ENCODE measurements around the gene DDX17.
A peak's percentile ranks its signal among the peaks of the same experiment; 100 is the strongest.

The DDX17 gene

DNA sequence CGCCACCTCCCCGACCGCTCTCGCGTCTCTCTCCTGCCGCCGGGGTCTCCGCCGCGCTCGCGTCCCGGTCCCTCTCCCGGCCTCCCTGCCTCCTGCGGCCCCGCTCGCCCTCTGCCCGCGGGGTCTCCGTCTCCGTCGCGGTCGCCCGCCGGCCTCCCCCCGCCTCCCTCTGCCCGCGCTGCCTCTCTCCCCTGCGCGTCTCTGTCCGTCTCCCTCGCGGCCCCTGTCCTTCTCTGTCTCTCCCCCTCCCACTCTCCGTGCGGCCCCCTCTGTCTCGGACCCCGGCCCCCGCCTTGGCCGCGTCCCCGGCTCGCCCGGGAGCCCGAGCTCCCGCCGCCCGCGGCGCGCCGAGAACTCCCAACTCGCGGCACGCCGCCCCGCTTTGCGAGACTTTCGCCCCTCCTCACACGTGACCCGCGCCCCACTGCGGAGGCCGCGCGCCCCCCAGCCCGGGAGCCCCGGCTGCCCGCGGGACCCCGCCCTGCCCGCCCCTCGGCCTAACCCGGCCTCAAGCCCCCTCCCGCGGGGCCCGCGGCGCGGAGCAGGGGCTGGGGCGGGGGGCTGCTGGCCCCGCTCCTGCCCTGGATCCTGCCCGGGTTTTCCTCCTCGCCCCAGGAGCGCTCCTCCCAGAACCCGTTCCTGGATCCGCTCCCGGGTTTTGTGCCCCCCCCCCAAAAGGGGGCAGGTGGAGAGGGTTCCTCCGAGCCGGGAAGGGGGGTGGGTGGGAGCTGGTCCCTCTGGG lies 50.4 kb downstream of the DDX17 start:
- DNase-seq (ENCODE audit: low spot score), result no peak
- in situ Hi-C loops (cut with MboI; ENCODE audit: low pct_unique_long_range_greater_than_20kb, low sequenced_read_pairs, unreplicated experiment), result no loop called here
- TF ChIP-seq, protein P1, sequence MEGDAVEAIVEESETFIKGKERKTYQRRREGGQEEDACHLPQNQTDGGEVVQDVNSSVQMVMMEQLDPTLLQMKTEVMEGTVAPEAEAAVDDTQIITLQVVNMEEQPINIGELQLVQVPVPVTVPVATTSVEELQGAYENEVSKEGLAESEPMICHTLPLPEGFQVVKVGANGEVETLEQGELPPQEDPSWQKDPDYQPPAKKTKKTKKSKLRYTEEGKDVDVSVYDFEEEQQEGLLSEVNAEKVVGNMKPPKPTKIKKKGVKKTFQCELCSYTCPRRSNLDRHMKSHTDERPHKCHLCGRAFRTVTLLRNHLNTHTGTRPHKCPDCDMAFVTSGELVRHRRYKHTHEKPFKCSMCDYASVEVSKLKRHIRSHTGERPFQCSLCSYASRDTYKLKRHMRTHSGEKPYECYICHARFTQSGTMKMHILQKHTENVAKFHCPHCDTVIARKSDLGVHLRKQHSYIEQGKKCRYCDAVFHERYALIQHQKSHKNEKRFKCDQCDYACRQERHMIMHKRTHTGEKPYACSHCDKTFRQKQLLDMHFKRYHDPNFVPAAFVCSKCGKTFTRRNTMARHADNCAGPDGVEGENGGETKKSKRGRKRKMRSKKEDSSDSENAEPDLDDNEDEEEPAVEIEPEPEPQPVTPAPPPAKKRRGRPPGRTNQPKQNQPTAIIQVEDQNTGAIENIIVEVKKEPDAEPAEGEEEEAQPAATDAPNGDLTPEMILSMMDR (IDR thresholded peaks at IDR 0.05; ENCODE audit: extremely low read depth, insufficient read depth, missing control alignments), result no peak

DNA sequence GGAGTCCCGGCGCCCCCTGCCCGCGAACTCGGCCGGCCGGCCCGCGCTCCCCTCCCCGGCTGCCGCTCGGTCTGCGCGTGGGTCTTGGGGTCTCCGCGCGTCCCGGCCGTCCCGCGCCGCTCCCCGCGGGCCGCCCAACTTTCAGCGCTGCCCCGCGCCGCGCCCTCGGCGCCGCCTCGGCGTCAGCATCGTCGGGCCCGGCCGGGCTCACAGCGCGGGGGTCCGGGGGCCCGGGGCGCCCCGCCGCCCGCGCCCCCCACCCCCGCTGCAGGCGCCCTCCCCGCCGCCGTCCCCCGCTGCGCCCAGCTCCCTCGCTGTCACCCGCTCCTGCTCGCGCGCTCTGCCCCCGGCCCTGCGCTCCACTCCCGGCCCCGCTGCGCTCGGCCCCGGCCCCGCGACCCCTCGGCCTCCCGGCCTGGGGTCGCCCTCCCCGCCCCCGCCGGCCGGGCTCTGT lies 51.0 kb downstream of the DDX17 start, which contains the start of gene KCNJ4:
Gene KCNJ4 (minus strand): TSS at position 124 of the 454 bp plus-strand sequence. CDS start 27,067 bp downstream, outside the sequence.
- DNase-seq (ENCODE audit: low spot score), result no peak
- in situ Hi-C loops (cut with MboI; ENCODE audit: low pct_unique_long_range_greater_than_20kb, low sequenced_read_pairs, unreplicated experiment), result no loop called here
- TF ChIP-seq, protein P1 (IDR thresholded peaks at IDR 0.05; ENCODE audit: extremely low read depth, insufficient read depth, missing control alignments), result no peak

DNA sequence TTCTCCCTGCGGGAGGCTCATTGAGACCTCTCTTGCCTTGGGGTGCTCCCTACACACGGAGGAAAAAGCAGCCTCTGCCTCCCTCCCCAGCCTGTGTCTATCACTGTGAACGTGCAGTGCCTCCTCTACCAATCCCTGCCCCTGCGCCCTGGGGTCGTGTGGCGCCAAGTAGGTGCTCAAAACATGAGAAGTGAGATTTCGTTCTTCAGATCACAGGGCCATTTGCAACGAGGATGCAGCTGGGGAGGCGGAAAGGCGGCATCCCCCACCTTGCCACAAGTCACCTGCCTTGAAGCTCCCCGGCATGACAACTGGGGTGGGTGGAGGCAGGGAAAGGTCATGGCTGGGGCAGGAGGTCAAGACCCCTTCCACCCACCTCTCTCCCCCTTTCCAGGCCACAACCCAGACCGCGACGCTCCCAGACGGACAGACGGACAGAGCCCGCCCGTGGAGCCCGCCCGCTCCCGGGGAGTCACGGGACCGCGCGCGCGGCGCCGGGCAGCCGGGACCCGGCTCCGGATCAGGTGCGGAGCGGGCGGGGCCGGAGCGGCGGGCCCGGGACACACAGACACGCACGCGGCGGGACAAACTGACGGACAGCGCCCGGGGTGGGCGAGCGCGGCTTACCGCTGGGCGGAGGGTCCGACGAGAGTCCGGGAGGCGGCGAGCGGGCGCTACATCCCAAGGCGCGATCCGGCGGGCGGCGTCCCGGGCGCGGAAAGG lies 51.6 kb downstream of the DDX17 start:
- peak; percentile 70 for DNase-seq (ENCODE audit: low spot score)
- TF ChIP-seq, protein P1 (IDR thresholded peaks at IDR 0.05; ENCODE audit: extremely low read depth, insufficient read depth, missing control alignments), result no peak
- in situ Hi-C loops (cut with MboI; ENCODE audit: low pct_unique_long_range_greater_than_20kb, low sequenced_read_pairs, unreplicated experiment), result no loop called here

DNA sequence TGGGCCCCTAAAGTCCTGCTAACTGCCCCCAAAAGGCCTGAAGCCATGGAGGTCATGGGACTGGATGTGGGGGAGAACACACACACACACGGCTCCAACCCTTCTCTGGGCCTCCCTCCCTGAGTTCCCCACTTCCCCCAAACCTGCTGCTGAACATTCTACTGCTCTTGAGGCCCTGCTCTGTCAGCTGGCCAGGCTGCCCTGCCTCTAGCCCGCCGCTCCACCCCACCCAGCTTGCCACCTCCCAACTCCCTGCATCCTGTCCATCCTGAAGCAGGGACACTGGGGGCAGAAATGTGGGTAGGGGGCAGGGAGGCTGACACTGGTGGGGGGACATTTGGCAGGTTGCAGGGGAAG lies 52.1 kb downstream of the DDX17 start:
- no peak for DNase-seq (ENCODE audit: low spot score)
- TF ChIP-seq, protein P1 (IDR thresholded peaks at IDR 0.05; ENCODE audit: extremely low read depth, insufficient read depth, missing control alignments), result no peak
- in situ Hi-C loops (cut with MboI; ENCODE audit: low pct_unique_long_range_greater_than_20kb, low sequenced_read_pairs, unreplicated experiment), result no loop called here

DNA sequence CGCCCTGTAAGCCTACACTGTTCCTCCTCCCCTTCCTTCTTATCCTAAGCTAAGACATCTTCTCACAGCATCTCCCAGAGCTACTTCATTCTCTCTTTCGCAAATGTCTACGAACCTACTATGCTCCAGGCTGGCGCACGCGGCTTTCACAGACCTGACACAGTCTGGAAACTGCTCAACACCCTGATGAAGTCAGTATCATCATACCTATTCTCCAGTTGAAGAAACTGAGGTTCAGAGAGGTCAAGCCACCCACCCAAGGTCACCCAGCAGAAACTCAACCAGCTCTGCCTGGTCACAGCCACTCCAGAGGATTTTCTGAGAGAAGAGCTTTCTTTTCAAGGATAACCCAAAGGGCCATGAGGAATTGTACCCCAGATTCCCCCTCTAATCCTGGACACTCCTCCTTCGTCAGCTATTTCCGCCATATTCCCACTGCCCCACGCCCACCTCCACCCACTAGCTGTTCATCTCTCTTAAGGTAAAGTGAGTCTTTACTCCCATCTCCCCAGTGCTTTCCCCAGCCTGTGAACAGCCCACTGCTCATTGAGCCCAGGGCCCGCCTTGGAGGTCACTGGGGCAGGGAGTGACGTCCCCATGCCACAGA lies 52.9 kb downstream of the DDX17 start:
- in situ Hi-C loops (cut with MboI; ENCODE audit: low pct_unique_long_range_greater_than_20kb, low sequenced_read_pairs, unreplicated experiment), result no loop called here
- TF ChIP-seq, protein P1 (IDR thresholded peaks at IDR 0.05; ENCODE audit: extremely low read depth, insufficient read depth, missing control alignments), result no peak
- DNase-seq (ENCODE audit: low spot score), result no peak

DNA sequence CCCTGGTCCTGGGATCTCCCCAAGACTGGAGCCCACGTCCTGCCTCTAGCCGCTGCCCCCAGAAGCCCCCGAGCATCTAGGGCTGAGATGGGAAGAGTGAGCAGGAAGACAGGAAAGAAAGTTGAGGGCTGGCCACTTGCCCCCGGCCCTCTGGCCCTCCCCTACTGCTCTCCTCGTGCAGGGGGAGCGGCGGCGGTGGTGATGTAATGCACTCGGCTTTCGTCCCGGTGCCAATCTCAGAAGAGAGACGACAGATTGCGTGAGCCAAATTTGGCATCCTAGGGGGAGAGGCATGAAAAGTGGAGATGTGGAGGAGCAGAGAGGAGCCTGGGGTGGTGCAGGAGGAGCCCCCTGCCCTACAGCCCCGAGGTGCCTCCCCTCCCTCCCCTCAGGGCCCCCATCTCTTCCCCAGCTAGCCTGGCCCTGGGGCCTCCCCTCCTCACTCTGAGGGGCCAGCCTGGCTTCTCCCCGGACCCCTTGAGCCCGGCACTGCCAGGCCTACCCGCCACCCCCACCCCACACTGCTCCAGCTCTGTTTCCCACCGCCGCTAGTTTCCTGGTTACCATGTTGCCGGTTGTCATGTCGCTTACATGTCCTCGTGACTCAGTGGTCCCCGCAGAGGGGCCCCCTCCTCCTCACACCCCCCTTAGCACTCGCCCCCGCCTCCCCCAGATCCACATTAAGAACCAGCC lies 53.6 kb downstream of the DDX17 start:
- no peak for DNase-seq (ENCODE audit: low spot score)
- in situ Hi-C loops (cut with MboI; ENCODE audit: low pct_unique_long_range_greater_than_20kb, low sequenced_read_pairs, unreplicated experiment), result no loop called here
- TF ChIP-seq, protein P1 (IDR thresholded peaks at IDR 0.05; ENCODE audit: extremely low read depth, insufficient read depth, missing control alignments), result no peak
